Measurements from ENCODE around the gene ZNF2.

DNA sequence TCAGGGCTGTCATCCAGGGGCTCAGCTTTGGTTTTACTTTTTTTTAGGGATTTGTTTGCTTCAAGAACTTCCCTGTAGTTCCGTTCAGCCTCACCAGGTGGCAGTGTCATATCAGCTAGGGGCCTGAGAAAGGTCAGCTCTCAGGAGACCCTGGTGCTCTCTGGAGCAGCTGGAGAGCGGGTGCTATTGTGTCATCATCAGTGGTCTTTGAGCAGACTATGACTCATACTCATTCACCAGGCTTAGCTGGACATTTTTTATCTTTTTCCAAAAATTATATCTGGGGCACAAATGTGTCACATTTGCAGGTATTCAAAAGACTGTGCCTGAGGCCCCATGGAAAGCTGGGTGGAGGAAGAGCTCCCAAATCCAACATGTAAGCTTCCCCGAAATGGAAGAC lies 66.1 kb downstream of the ZNF2 start:
- TF ChIP-seq CTCF (IDR thresholded peaks at IDR 0.05; ENCODE audit: low read length) (peak; percentile 73), EZH2 (optimal IDR thresholded peaks at IDR 0.05; ENCODE audit: low read depth, low read length) (no peak)
